GM19438 (cell line): ENCODE results near the gene GTF2F2.
"Not testable (repeated sequence)": the region's sequence is repeated elsewhere in the genome, so short reads cannot be mapped to it uniquely, and the experiment has no call there.

Source experiments
- ATAC-seq: cut with Tn5 transposase; IDR thresholded peaks from one replicate; pipeline ENCODE4 v1.9.1; 2021; ENCODE audit warnings: low read depth; ENCODE audit not compliant: unreplicated experiment

The GTF2F2 gene

GRCh38 chr13:45297456-45298205 lies 177.3 kb downstream of the GTF2F2 start:
- ATAC-seq = no peak

GRCh38 chr13:45298206-45298505 lies 177.8 kb downstream of the GTF2F2 start:
- ATAC-seq = no peak

GRCh38 chr13:45298550-45298949 lies 178.2 kb downstream of the GTF2F2 start:
- not testable (repeated sequence) for ATAC-seq

- no peak for ATAC-seq
Measured at GRCh38 chr13:45299194-45299593, 178.9 kb downstream of the GTF2F2 start.

GRCh38 chr13:45300190-45300985 lies 180.1 kb downstream of the GTF2F2 start:
- ATAC-seq = no peak

GRCh38 chr13:45301263-45301662 lies 181.0 kb downstream of the GTF2F2 start:
- no peak for ATAC-seq

- no peak for ATAC-seq
Measured at GRCh38 chr13:45302507-45302906, 182.2 kb downstream of the GTF2F2 start.

GRCh38 chr13:45303026-45303425 lies 182.7 kb downstream of the GTF2F2 start:
- no peak for ATAC-seq

- no peak for ATAC-seq
Measured at GRCh38 chr13:45303866-45304265, 183.6 kb downstream of the GTF2F2 start.

- ATAC-seq = no peak
Measured at GRCh38 chr13:45305079-45305478, 184.8 kb downstream of the GTF2F2 start.

- ATAC-seq = no peak
Measured at GRCh38 chr13:45306966-45307365, 186.7 kb downstream of the GTF2F2 start.

- ATAC-seq = peak; percentile 24
Measured at GRCh38 chr13:45310341-45311131, 190.2 kb downstream of the GTF2F2 start.

GRCh38 chr13:45314822-45315221 lies 194.5 kb downstream of the GTF2F2 start:
- ATAC-seq = no peak

- ATAC-seq = no peak
Measured at GRCh38 chr13:45315520-45316167, 195.3 kb downstream of the GTF2F2 start.

GRCh38 chr13:45316338-45316737 lies 196.0 kb downstream of the GTF2F2 start:
- ATAC-seq = no peak

GRCh38 chr13:45316996-45317395 lies 196.7 kb downstream of the GTF2F2 start:
- ATAC-seq = no peak

- no peak for ATAC-seq
Measured at GRCh38 chr13:45320876-45321629, 200.7 kb downstream of the GTF2F2 start.

- ATAC-seq = no peak
Measured at GRCh38 chr13:45325806-45326205, 205.5 kb downstream of the GTF2F2 start.

GRCh38 chr13:45327253-45327955 lies 207.1 kb downstream of the GTF2F2 start:
- ATAC-seq = no peak
